Transverse colon (tissue), 4 donors: ENCODE data around the gene MMP14. TPM values are rescaled to one million over a fixed set of nuclear protein-coding genes. Genes with fewer than 3 reads are reported as not detected.

Source experiments
- DNase-seq: peaks from one replicate; pipeline ENCODE4 v3.0.0-alpha.2; 2019
- H3K27ac ChIP-seq, 4 donors: fragments of 200-600 bp; sonication (generic); 2 replicates each; pipeline ENCODE4 v1.5.1; 2016 to 2018; ENCODE audit warnings: inconsistent platforms in 4 of 4
- H3K27me3 ChIP-seq: fragments of 200-600 bp; sonication (generic); 2 replicates; pipeline ENCODE4 v1.5.1; 2017; ENCODE audit warnings: inconsistent platforms
- H3K36me3 ChIP-seq, 4 donors: fragments of 200-600 bp; sonication (generic); 2 replicates each; pipeline ENCODE4 v1.5.1; 2017 to 2019; ENCODE audit warnings: inconsistent platforms in 4 of 4
- H3K4me1 ChIP-seq, 4 donors: fragments of 200-600 bp; sonication (generic); 2 replicates each; pipeline ENCODE4 v1.5.1; 2017 to 2020; ENCODE audit warnings: inconsistent platforms in 4 of 4
- H3K4me3 ChIP-seq, 4 donors: fragments of 200-600 bp; sonication (generic); 1 replicate in 1 of 4; 2 replicates in 3 of 4; pipeline versions ENCODE4 v1.5.1 to v1.6.1; 2017 to 2019; ENCODE audit warnings: inconsistent platforms in 4 of 4
- H3K9me3 ChIP-seq, 2 donors: fragments of 200-600 bp; sonication (generic); 2 replicates each; pipeline ENCODE4 v1.5.1; 2017 to 2019; ENCODE audit warnings: inconsistent platforms in 2 of 2
- CTCF ChIP-seq, 5 experiments: fragments of 200-600 bp in 3 of 5; fragments of 450-650 bp in 2 of 5; sonication (generic) in 3 of 5; IDR thresholded peaks; 1 replicate in 2 of 5; 2 replicates in 3 of 5; pipeline ENCODE4 v1.5.1; 2016 to 2017; ENCODE audit warnings: antibody characterized with exemption in 5 of 5, inconsistent platforms in 3 of 5, mild to moderate bottlenecking in 2 of 5, moderate library complexity in 1 of 5
- EP300 ChIP-seq: sonication (generic); formaldehyde crosslinking; IDR thresholded peaks from one replicate; pipeline ENCODE4 v1.6.1; 2017; ENCODE audit warnings: antibody characterized with exemption, low read depth
- POLR2A ChIP-seq: fragments of 450-650 bp; IDR thresholded peaks from one replicate; pipeline ENCODE4 v1.6.1; 2016; ENCODE audit warnings: antibody characterized with exemption, mild to moderate bottlenecking, moderate library complexity
- POLR2AphosphoS5 ChIP-seq, 3 donors: sonication (generic); formaldehyde crosslinking; IDR thresholded peaks; one replicate each; pipeline ENCODE4 v1.6.1; 2016; ENCODE audit warnings: antibody characterized with exemption in 3 of 3
- WGBS, 2 donors: methylation state at CpG; one replicate each; pipeline ENCODE4 v1.1.5; 2018; ENCODE audit warnings: low coverage in 1 of 2; 5-methylcytosine and 5-hydroxymethylcytosine counted together
- in situ Hi-C, 4 donors: fragments of 200-750 bp; cut with MboI; loops; one replicate each; pipeline versions ENCODE4 v1.15.0 to v1.15.1; 2017; ENCODE audit warnings: low sequenced_read_pairs in 3 of 4, low pct_ligation_motif_present in 1 of 4, low pct_unique_long_range_greater_than_20kb in 1 of 4
- intact Hi-C: fragments of 100-400 bp; cut with DNase I; formaldehyde crosslinking; loops from one replicate; pipeline ENCODE4 v1.15.1; 2023; ENCODE audit warnings: low total_unique reads
- total RNA-seq, 4 donors: library from RNA; depleted of rRNA; stranded (reverse); fragments of >200 nt; gene quantifications; one replicate each; pipeline ENCODE4 v1.1.0, GENCODE V29; 2016

Gene MMP14
- total RNA-seq = 10 to 100 TPM; 59.5 to 91.6 (median 73.1) TPM

- intact Hi-C loops (loop anchor here (2.0 kb wide), 1 partner anchor 16 kb away; no protein-coding TSS in a partner anchor), in situ Hi-C loops (loop anchor here in 1 of 4 donors (25.0 kb wide), 1 partner anchor 249 kb away; the partner anchor contains the start of genes ABHD4 and DAD1)
- peaks cover 0 to 5% (median 2%) of the 10 kb centered on the region in 4 donors for H3K36me3 ChIP-seq
Observed at GRCh38 chr14:22836301-22837113, at the start of gene MMP14. MMP14 (plus strand) TSS chr14:22836585; CDS start chr14:22836818, 233 bp downstream.

GRCh38 chr14:22786685-22787084 is 49.7 kb upstream of the MMP14 start:
- Histone ChIP-seq H3K9me3 (no peaks in the 10 kb centered on the region), H3K4me1 (no peaks in the 10 kb centered on the region), H3K27ac (no peak overlapping the region), H3K4me3 (no peak overlapping the region), H3K27me3 (no peaks in the 10 kb centered on the region), H3K36me3 (no peaks in the 10 kb centered on the region)
- in situ Hi-C loops (no loop called here), intact Hi-C loops (no loop called here)
- 91 to 100% methylated on average over 2 to 4 of the region's 4 CpGs for WGBS, 2 donors
- TF ChIP-seq CTCF (IDR thresholded peaks at IDR 0.05) (no peak), POLR2A (no peak), POLR2AphosphoS5 (IDR thresholded peaks at IDR 0.05) (no peak), EP300 (no peak)
- DNase-seq = no peak

More at GRCh38 chr14:22836301-22837113, at the start of gene MMP14:
- 5 to 10% methylated on average over 5 to 46 of the region's 46 CpGs for WGBS, 2 donors
- DNase-seq = peak; percentile 79
- H3K9me3 ChIP-seq = no peaks in the 10 kb centered on the region
- peak within 1 kb of the TSS; percentile 80 to 98 (median 90) for H3K4me3 ChIP-seq
- H3K27me3 ChIP-seq = no peaks in the 10 kb centered on the region
- peaks cover 10 to 42% (median 24%) of the 10 kb centered on the region in 4 donors for H3K4me1 ChIP-seq
- TF ChIP-seq CTCF (IDR thresholded peaks at IDR 0.05) (peak in 4 of 5 experiments; percentile 25 to 30 (median 28)), POLR2AphosphoS5 (IDR thresholded peaks at IDR 0.05) (peak; percentile 68 to 85 (median 83)), EP300 (no peak), POLR2A (peak; percentile 64)
- H3K27ac ChIP-seq = peak within 1 kb of the TSS; percentile 94 to 98 (median 96)

- in situ Hi-C loops = no loop called here
Observed at GRCh38 chr14:22791301-22791700, 45.1 kb upstream of the MMP14 start.

More at GRCh38 chr14:22791301-22791700, 45.1 kb upstream of the MMP14 start:
- 50 to 65% methylated on average over 3 of the region's 3 CpGs for WGBS, 2 donors
- no peaks in the 10 kb centered on the region for H3K27me3 ChIP-seq
- H3K4me1 ChIP-seq = no peaks in the 10 kb centered on the region
- no peaks in the 10 kb centered on the region for H3K36me3 ChIP-seq
- H3K27ac ChIP-seq = peak overlapping the region in 2 of 4 donors; percentile 9 to 46
- no peak overlapping the region for H3K4me3 ChIP-seq
- no peak for DNase-seq
- intact Hi-C loops = no loop called here
- no peaks in the 10 kb centered on the region for H3K9me3 ChIP-seq
- no peak for TF ChIP-seq POLR2A
- no peak for TF ChIP-seq CTCF (IDR thresholded peaks at IDR 0.05)
- TF ChIP-seq EP300 = no peak
- no peak for TF ChIP-seq POLR2AphosphoS5 (IDR thresholded peaks at IDR 0.05)
